ENCODE data around the gene BST1. TPM values are rescaled to one million over a fixed set of nuclear protein-coding genes. Genes with fewer than 3 reads are reported as not detected.
"Not testable (repeated sequence)": the region's sequence is repeated elsewhere in the genome, so short reads cannot be mapped to it uniquely, and the experiment has no call there.

The BST1 gene
- polyA plus RNA-seq, 2 donors: 0.96 to 1.5 TPM

DNA sequence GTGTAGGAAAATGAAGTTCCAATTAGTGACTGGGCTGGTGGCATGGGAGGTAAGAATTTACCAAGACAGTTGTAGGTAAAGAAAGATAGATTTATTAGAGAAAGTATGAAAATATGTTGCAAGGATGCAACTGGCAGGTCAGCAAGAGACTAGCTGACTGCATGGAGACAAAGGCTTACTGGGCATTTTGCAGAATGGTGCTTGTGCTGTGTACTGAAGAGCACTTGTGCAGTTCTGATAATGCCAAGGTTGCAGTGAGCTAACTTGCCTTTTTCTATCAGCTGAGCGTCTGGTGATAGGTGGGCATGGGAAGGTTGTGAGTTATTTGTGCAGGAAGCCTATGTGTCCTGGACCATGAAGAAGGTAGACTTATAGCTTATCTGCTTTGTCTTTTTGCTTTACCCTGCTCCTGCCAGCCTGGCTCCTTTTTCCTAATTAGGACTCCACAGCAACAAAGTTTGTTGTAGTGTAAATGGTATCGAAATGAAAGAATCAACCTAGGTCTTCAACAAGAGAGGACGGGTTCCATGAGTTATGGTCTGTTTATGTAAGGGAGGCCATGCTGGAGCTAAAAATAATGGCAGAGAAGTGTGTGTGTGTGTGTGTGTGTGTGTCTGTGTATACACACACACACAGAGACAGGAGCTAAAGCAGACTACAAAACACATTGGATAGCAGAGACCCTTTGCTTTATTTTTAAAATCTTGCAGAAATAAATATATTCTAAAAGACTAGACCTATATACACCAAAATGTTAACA is 15.0 kb downstream of the BST1 start:
- Histone ChIP-seq H3K4me3 (ENCODE audit: low read depth in 1 of 2, low read length in 2 of 2) (no peak overlapping the region), H3K27me3 (ENCODE audit: control insufficient read depth in 1 of 2, insufficient read depth in 2 of 2, low read length in 2 of 2) (no peaks in the 10 kb centered on the region), H3K36me3 (ENCODE audit: control insufficient read depth in 2 of 2, insufficient read depth in 2 of 2, low read length in 1 of 2) (no peaks in the 10 kb centered on the region), H3K27ac (ENCODE audit: low read depth in 2 of 2, low read length in 1 of 2) (no peak overlapping the region), H3K4me1 (ENCODE audit: control insufficient read depth in 2 of 2, insufficient read depth in 2 of 2, low read length in 1 of 2) (peaks cover 2 to 3% of the 10 kb centered on the region in 2 donors), H3K9me3 (ENCODE audit: control insufficient read depth in 2 of 2, insufficient read depth in 1 of 2, low read depth in 1 of 2, low read length in 1 of 2) (no peaks in the 10 kb centered on the region)
- 69 to 75% methylated on average over 3 of the region's 3 CpGs for WGBS, 2 donors

GRCh38 chr4:15718465-15718864 is 15.6 kb downstream of the BST1 start:
- Histone ChIP-seq H3K4me1 (ENCODE audit: control insufficient read depth in 2 of 2, insufficient read depth in 2 of 2, low read length in 1 of 2) (peaks cover 2 to 3% of the 10 kb centered on the region in 2 donors), H3K4me3 (ENCODE audit: low read depth in 1 of 2, low read length in 2 of 2) (no peak overlapping the region), H3K27ac (ENCODE audit: low read depth in 2 of 2, low read length in 1 of 2) (no peak overlapping the region), H3K27me3 (ENCODE audit: control insufficient read depth in 1 of 2, insufficient read depth in 2 of 2, low read length in 2 of 2) (no peaks in the 10 kb centered on the region), H3K36me3 (ENCODE audit: control insufficient read depth in 2 of 2, insufficient read depth in 2 of 2, low read length in 1 of 2) (no peaks in the 10 kb centered on the region), H3K9me3 (ENCODE audit: control insufficient read depth in 2 of 2, insufficient read depth in 1 of 2, low read depth in 1 of 2, low read length in 1 of 2) (no peaks in the 10 kb centered on the region)
- WGBS, 2 donors: 88% methylated on average over 5 of the region's 5 CpGs

DNA sequence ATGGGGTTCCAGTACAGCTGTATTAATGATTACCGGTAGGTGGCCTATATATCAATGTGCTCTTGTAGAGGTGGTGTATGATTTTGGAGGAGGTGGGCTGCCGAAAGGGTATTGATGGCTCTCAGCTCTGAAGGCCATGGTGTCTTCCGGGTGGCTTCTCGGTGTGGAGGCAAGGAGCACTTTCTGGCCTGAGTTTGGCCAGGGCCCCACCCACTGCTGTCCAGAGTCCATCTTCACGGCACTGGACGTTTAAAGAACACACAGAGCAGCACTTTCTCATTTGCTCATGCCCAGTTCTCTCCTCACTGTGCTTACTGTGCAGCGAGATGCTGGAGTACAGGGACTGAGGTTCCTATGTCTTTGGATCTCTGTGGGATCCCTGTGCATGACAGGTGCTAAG is 16.1 kb downstream of the BST1 start:
- H3K27ac ChIP-seq (ENCODE audit: low read depth in 2 of 2, low read length in 1 of 2): no peak overlapping the region
- no peak overlapping the region for H3K4me3 ChIP-seq (ENCODE audit: low read depth in 1 of 2, low read length in 2 of 2)
- H3K36me3 ChIP-seq (ENCODE audit: control insufficient read depth in 2 of 2, insufficient read depth in 2 of 2, low read length in 1 of 2): no peaks in the 10 kb centered on the region
- no peaks in the 10 kb centered on the region for H3K27me3 ChIP-seq (ENCODE audit: control insufficient read depth in 1 of 2, insufficient read depth in 2 of 2, low read length in 2 of 2)
- H3K4me1 ChIP-seq (ENCODE audit: control insufficient read depth in 2 of 2, insufficient read depth in 2 of 2, low read length in 1 of 2): peaks cover 2 to 3% of the 10 kb centered on the region in 2 donors
- no peaks in the 10 kb centered on the region for H3K9me3 ChIP-seq (ENCODE audit: control insufficient read depth in 2 of 2, insufficient read depth in 1 of 2, low read depth in 1 of 2, low read length in 1 of 2)
- 93% methylated on average over 7 of the region's 7 CpGs for WGBS, 2 donors

DNA sequence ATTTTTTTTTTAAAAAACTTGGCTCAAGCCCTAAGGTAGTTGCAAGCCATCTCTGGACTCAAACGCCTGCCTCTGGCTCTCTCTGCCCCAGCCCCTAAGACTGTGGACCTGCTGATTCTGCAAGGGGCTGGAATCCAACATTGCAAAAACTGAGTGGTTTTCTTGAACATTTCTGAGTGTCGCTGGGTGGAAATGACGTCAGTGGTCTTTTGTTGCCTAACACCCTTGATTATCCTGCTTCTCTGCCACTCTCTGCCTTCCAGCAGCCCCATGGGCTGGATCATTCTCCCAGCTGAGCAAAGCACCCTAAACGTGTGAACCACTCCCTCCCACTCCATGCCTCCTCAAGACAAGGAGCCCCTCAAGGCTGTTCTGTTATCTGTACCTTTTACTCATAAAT is 16.6 kb downstream of the BST1 start:
- 76 to 81% methylated on average over 4 of the region's 4 CpGs for WGBS, 2 donors
- Histone ChIP-seq H3K4me3 (ENCODE audit: low read depth in 1 of 2, low read length in 2 of 2) (no peak overlapping the region), H3K4me1 (ENCODE audit: control insufficient read depth in 2 of 2, insufficient read depth in 2 of 2, low read length in 1 of 2) (peaks cover 2 to 3% of the 10 kb centered on the region in 2 donors), H3K27ac (ENCODE audit: low read depth in 2 of 2, low read length in 1 of 2) (no peak overlapping the region), H3K36me3 (ENCODE audit: control insufficient read depth in 2 of 2, insufficient read depth in 2 of 2, low read length in 1 of 2) (no peaks in the 10 kb centered on the region), H3K9me3 (ENCODE audit: control insufficient read depth in 2 of 2, insufficient read depth in 1 of 2, low read depth in 1 of 2, low read length in 1 of 2) (no peaks in the 10 kb centered on the region), H3K27me3 (ENCODE audit: control insufficient read depth in 1 of 2, insufficient read depth in 2 of 2, low read length in 2 of 2) (no peaks in the 10 kb centered on the region)

DNA sequence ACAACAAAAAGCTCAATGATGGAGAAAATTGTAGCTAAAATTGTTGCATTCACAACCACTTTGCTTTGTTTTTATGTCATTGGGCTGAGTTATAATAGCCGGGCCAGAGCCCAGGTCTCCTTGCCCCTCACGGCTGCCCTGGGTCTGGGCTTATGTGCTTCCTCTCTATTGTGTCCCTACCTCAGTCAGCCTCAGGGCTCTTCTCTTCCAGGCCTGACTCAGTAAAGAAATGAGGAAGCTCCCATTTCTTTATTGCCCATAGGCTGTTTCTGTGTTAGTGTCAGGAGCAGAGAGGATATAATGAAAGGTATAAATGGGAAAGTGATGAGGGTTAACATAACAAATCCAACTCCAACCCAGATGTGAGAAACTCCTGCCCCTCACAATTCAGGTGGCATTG is 18.0 kb downstream of the BST1 start:
- H3K4me1 ChIP-seq (ENCODE audit: control insufficient read depth in 2 of 2, insufficient read depth in 2 of 2, low read length in 1 of 2): peaks cover 2 to 3% of the 10 kb centered on the region in 2 donors
- no peaks in the 10 kb centered on the region for H3K9me3 ChIP-seq (ENCODE audit: control insufficient read depth in 2 of 2, insufficient read depth in 1 of 2, low read depth in 1 of 2, low read length in 1 of 2)
- H3K36me3 ChIP-seq (ENCODE audit: control insufficient read depth in 2 of 2, insufficient read depth in 2 of 2, low read length in 1 of 2): no peaks in the 10 kb centered on the region
- no peaks in the 10 kb centered on the region for H3K27me3 ChIP-seq (ENCODE audit: control insufficient read depth in 1 of 2, insufficient read depth in 2 of 2, low read length in 2 of 2)
- WGBS, 2 donors: 93 to 98% methylated on average over 2 of the region's 2 CpGs
- no peak overlapping the region for H3K4me3 ChIP-seq (ENCODE audit: low read depth in 1 of 2, low read length in 2 of 2)
- no peak overlapping the region for H3K27ac ChIP-seq (ENCODE audit: low read depth in 2 of 2, low read length in 1 of 2)

- H3K27me3 ChIP-seq (ENCODE audit: control insufficient read depth in 1 of 2, insufficient read depth in 2 of 2, low read length in 2 of 2): no peaks in the 10 kb centered on the region
- no peak overlapping the region for H3K4me3 ChIP-seq (ENCODE audit: low read depth in 1 of 2, low read length in 2 of 2)
- no peaks in the 10 kb centered on the region for H3K36me3 ChIP-seq (ENCODE audit: control insufficient read depth in 2 of 2, insufficient read depth in 2 of 2, low read length in 1 of 2)
- peaks cover 0 to 3% of the 10 kb centered on the region in 2 donors for H3K4me1 ChIP-seq (ENCODE audit: control insufficient read depth in 2 of 2, insufficient read depth in 2 of 2, low read length in 1 of 2)
- H3K27ac ChIP-seq (ENCODE audit: low read depth in 2 of 2, low read length in 1 of 2): no peak overlapping the region
- 57% methylated on average over 3 to 4 of the region's 4 CpGs for WGBS, 2 donors
- no peaks in the 10 kb centered on the region for H3K9me3 ChIP-seq (ENCODE audit: control insufficient read depth in 2 of 2, insufficient read depth in 1 of 2, low read depth in 1 of 2, low read length in 1 of 2)
These were observed 22.7 kb downstream of the BST1 start for GRCh38 chr4:15725608-15726007.

DNA sequence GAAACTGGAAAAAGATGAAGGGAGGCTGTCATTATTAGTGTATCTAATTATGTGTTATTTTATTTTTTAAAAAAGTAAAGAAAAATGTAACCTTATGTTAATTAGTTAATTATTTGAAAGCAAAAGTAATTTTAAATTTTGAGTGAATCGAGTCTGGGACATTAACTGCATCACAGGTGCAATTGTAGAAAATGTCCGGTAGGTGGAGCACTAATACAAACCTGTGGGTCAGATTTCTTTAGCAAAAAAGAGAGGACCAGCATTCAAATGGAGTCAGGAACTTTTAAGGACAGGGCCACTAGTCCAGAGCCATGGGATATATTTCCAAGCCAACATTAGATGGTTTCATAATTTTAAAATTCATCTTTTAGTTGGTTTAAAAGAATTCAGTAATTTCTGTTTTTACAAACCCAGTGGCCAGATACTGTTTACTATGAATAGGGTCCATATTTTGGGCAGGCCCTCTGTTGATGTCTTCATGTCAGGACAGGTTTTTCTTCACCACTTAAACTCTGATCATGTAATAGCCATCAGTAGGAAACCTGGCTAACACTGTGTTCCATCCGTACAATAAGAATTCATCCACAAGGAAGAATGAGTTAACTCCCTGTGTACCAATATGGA is 27.2 kb downstream of the BST1 start:
- Histone ChIP-seq H3K36me3 (ENCODE audit: control insufficient read depth in 2 of 2, insufficient read depth in 2 of 2, low read length in 1 of 2) (no peaks in the 10 kb centered on the region), H3K4me3 (ENCODE audit: low read depth in 1 of 2, low read length in 2 of 2) (no peak overlapping the region), H3K9me3 (ENCODE audit: control insufficient read depth in 2 of 2, insufficient read depth in 1 of 2, low read depth in 1 of 2, low read length in 1 of 2) (peaks cover 0 to 3% of the 10 kb centered on the region in 2 donors), H3K4me1 (ENCODE audit: control insufficient read depth in 2 of 2, insufficient read depth in 2 of 2, low read length in 1 of 2) (no peaks in the 10 kb centered on the region), H3K27ac (ENCODE audit: low read depth in 2 of 2, low read length in 1 of 2) (no peak overlapping the region), H3K27me3 (ENCODE audit: control insufficient read depth in 1 of 2, insufficient read depth in 2 of 2, low read length in 2 of 2) (no peaks in the 10 kb centered on the region)
- WGBS, 2 donors: 14 to 21% methylated on average over 3 of the region's 3 CpGs

GRCh38 chr4:15733061-15733460 is 30.2 kb downstream of the BST1 start:
- not testable (repeated sequence) for H3K36me3 ChIP-seq (ENCODE audit: control insufficient read depth in 2 of 2, insufficient read depth in 2 of 2, low read length in 1 of 2); H3K27me3 ChIP-seq (ENCODE audit: control insufficient read depth in 1 of 2, insufficient read depth in 2 of 2, low read length in 2 of 2); H3K9me3 ChIP-seq (ENCODE audit: control insufficient read depth in 2 of 2, insufficient read depth in 1 of 2, low read depth in 1 of 2, low read length in 1 of 2); H3K4me1 ChIP-seq (ENCODE audit: control insufficient read depth in 2 of 2, insufficient read depth in 2 of 2, low read length in 1 of 2); H3K4me3 ChIP-seq (ENCODE audit: low read depth in 1 of 2, low read length in 2 of 2); H3K27ac ChIP-seq (ENCODE audit: low read depth in 2 of 2, low read length in 1 of 2)
- WGBS, 2 donors: 76 to 77% methylated on average over 5 of the region's 5 CpGs

- Histone ChIP-seq H3K36me3 (ENCODE audit: control insufficient read depth in 2 of 2, insufficient read depth in 2 of 2, low read length in 1 of 2) (no peaks in the 10 kb centered on the region), H3K27me3 (ENCODE audit: control insufficient read depth in 1 of 2, insufficient read depth in 2 of 2, low read length in 2 of 2) (no peaks in the 10 kb centered on the region), H3K27ac (ENCODE audit: low read depth in 2 of 2, low read length in 1 of 2) (no peak overlapping the region), H3K4me1 (ENCODE audit: control insufficient read depth in 2 of 2, insufficient read depth in 2 of 2, low read length in 1 of 2) (no peaks in the 10 kb centered on the region), H3K4me3 (ENCODE audit: low read depth in 1 of 2, low read length in 2 of 2) (no peak overlapping the region), H3K9me3 (ENCODE audit: control insufficient read depth in 2 of 2, insufficient read depth in 1 of 2, low read depth in 1 of 2, low read length in 1 of 2) (peaks cover 0 to 3% of the 10 kb centered on the region in 2 donors)
- 72 to 86% methylated on average over 6 of the region's 6 CpGs for WGBS, 2 donors
These were observed 32.7 kb downstream of the BST1 start for GRCh38 chr4:15735536-15735935.
